Activated T-cell treated with anti-CD3 and anti-CD28 coated beads, Interleukin-2, amount 50 U/mL, for 48 hours (primary cell): ENCODE results near the gene ADPRH.
A peak's percentile ranks its signal among the peaks of the same experiment; 100 is the strongest.

ENCODE experiments used
- DNase-seq, 2 experiments: peaks; one replicate each; pipeline ENCODE4 v3.0.0-alpha.2; 2020

ADPRH gene

DNA sequence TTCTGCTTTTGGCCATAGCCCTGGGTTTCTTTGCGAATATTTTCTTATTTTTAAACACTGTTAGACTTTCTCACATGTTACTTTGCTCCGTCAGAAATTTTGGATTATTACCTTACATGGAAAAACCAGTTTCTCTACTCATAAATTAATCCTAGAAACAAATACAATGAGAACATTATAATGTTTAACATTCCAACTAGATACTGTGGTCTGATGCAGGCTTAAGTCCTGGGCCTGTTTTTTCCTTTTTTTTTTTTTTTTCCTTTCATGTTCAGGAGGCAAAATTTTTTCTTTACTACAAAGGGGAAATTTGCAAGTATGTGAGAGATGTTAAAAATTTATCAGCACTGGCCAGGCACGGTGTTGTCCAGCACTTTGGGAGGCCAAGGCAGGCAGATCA lies 52.2 kb downstream of the ADPRH start:
- DNase-seq, result no peak

DNA sequence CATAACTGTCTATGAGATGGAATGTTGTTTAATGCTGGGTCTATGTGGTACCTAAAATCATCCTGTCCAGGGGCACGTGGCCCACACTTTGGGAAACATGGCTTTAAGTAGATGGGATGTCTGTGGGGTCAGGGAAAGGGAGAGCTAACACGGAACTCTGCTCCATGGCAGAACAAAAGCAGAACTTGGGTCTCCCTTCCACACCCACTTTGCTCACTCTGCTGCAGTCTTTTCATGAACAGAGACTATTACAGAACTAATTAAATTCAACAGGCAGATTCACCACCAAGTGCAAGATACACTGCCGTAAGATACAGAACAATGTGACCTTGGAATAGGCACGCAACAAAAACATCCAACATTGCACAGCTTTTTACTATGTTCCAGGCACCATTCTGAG lies 52.9 kb downstream of the ADPRH start:
- no peak for DNase-seq

DNA sequence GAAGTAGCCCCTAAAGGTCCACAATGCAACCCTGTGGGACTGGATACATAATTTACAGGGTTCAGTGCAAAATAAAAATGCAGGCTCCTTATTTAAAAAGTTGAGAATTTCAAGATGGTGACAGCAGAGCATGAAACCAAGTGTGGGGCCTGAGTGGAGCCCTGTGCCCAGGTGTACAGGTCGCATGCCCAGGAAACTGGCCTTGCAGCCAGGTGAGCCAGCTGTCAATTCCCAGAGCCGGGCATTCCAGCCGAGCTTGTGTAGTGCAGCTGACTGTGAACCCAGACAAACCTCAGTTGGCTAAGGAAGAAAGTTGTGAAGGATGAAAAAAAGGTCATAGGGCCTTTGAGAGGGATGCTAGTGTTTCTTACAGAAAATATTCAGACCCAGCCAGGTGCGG lies 53.5 kb downstream of the ADPRH start:
- DNase-seq, result no peak

DNA sequence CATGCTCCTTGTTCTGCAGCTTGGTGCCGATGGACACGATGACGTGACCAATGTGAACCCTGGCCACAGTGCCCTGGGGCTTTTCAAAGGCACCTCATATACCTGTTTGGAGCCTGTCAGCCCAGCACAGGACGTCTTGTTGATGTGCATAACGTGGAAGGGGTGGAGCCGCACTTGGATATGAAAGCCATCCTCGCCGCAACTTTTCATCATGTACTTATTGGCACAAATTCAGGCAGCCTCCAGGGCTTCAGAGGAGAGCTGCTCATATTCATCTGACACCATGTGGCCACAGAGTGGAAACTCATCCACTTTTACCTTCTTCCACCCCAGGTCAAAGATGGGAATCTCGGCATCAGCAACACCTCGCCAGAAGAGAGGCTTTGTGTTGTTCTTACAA lies 56.4 kb downstream of the ADPRH start:
- no peak for DNase-seq

DNA sequence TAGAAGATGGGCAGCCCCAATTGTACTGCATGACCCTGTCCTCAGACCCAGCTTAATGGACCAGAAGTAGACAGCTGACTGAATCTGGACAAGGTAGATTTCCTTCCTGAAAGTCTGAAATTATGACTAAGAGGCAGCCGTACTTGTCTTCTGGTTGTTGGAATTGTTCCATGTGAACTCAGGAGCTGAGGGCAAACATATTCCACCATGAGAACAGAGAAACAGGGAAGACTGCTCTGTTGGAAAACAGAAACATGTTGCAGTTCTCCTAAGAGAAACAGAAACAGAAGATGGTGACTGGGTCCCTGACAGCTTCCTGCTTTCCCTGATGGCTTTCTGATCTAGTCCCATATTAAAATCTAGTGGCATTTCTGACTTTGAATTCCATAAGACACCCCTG lies 57.0 kb downstream of the ADPRH start:
- no peak for DNase-seq

DNA sequence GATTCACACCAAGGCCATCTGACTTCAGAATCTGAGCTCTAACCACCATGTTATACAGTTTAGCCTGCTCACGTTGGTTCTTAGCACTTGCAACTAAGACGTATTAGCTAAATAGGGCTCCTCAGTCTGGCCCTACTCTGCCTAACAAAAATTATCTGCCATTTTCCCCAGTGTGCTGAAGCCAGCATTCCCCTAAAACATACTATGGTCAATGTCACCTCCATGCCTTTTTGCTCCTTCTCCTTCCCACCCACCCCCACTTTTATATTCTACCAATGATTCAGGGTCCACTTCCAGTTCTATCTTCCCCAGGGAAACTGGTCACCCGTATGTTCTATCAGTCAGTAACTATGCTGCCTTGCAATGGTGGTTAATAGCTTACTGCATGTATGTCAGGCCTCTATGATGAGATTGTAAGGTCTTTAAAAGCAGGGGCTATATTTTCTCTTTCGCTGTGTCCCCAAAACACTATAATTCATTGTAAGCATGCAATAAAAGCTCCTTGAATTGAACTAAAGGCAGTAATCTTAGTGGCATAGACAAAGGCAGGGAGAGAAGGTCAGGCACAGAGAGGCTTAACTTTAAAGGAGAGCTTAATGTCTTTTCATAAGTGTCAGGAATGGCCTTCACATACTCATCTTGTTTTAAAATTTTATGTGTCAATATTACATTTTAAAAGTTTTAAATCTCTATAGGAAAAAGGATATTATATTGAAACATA lies 57.8 kb downstream of the ADPRH start:
- DNase-seq, result no peak

DNA sequence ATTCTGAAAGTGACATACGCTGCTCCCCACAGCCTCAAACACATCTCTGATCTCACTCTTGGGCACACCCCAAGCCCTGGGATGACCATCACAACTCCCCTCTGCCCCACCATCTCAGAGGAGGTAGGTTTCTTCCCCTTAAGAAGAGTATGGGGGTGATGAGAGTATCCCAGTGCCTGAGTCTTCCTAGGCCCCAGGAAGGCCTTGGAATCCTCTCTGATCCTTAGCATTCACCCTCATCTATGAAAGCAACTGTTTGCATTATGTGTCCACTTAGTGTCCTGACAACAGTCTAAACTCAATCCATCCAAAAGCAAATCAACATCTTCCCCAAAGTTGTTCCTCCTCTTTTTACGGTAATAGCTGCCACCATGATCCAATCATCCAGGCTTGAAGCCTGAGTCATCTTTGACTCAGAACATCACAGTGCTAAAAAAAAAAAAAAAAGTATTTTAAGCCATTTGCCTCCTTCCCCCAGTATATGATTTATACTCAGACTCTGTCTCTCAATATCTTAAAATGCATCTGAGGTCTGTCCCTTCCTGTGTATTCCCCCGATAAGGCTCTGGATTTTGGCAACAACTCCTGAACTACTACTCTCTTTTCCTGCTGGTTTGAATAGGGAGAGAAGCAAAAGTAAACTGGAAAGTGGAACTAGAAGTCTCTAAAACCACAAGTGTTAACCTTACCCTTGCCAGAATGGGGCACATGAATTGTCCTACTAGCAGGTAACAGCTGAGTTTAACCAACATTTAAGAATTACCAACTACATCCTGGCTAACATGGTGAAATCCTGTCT lies 58.6 kb downstream of the ADPRH start:
- DNase-seq, result peak in 1 of 2 experiments; percentile 22
